ENCODE results near the gene WNT7A. TPM values are rescaled to one million over a fixed set of nuclear protein-coding genes. Genes with fewer than 3 reads are reported as not detected.
"Not testable (repeated sequence)": the region's sequence is repeated elsewhere in the genome, so short reads cannot be mapped to it uniquely, and the experiment has no call there.

The WNT7A gene
- total RNA-seq, 1 experiment from 2014 or later: 1.3 TPM

GRCh38 chr3:13866041-13866965 is 13.6 kb downstream of the WNT7A start:
- peak; percentile 55 for DNase-seq (ENCODE audit: low read depth)

DNA sequence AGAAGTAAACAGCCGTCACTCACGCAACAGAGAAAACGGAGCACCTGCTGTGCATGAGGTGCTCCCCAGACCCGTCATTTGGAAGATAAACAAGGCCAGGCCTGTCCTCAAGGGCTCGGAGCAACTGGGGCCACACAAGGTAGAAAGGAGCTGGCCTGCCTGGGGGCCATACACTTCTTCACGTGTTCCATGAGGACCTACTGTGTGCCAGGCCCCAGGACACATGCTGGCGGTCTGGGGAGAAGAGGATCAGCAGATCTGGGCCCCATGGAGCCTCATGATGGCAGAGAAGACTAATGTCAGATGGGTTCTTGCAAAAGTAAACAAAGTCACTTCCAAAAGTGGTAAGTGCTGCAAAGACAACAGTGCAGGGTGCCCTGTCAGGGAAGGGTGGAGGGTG is 14.3 kb downstream of the WNT7A start:
- no peak for DNase-seq (ENCODE audit: low read depth)

DNA sequence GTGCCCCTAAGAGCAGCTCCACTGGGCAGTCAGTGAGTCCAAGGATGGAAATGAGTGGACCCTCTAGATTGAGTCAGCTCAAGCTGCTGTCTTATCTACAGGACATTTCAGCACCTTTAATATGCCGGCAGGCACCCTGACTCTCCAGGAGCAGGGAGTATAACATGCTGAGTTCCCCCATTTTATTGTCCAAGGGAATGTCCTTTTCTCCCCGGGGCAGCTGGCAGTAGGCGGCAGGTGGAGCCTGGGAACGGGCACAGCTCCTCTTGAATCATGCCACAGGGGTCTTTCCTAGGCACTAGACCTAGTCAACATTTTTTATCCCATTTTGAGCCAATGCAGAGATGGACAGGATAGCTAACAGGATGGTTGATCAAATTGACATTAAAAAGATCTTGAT is 14.8 kb downstream of the WNT7A start:
- no peak for DNase-seq (ENCODE audit: low read depth)

GRCh38 chr3:13863965-13864595 is 15.8 kb downstream of the WNT7A start:
- no peak for DNase-seq (ENCODE audit: low read depth)

- DNase-seq (ENCODE audit: low read depth): no peak
Observed at GRCh38 chr3:13863382-13863952, 16.4 kb downstream of the WNT7A start.

- DNase-seq (ENCODE audit: low read depth): no peak
Observed at GRCh38 chr3:13861461-13861860, 18.4 kb downstream of the WNT7A start.

DNA sequence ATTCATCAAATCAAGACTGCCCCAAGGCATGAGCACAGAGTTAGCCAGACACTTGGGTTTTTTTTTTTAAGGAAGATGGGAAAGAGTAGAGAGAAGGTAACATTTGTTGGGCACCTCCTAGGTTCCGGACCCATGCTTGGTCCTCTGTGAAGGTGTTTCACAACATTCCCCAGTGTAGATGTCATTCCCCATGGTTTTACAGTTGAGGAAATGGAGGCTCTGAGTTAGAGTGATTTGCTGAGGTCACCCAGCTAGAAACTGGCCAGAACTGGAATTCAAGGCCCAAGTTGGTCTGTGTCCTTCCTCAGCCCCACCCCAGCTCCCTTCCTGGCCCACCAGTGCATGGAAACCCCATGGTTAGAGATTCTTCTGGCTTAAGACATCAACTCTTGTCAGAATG is 19.9 kb downstream of the WNT7A start:
- DNase-seq (ENCODE audit: low read depth): no peak

DNA sequence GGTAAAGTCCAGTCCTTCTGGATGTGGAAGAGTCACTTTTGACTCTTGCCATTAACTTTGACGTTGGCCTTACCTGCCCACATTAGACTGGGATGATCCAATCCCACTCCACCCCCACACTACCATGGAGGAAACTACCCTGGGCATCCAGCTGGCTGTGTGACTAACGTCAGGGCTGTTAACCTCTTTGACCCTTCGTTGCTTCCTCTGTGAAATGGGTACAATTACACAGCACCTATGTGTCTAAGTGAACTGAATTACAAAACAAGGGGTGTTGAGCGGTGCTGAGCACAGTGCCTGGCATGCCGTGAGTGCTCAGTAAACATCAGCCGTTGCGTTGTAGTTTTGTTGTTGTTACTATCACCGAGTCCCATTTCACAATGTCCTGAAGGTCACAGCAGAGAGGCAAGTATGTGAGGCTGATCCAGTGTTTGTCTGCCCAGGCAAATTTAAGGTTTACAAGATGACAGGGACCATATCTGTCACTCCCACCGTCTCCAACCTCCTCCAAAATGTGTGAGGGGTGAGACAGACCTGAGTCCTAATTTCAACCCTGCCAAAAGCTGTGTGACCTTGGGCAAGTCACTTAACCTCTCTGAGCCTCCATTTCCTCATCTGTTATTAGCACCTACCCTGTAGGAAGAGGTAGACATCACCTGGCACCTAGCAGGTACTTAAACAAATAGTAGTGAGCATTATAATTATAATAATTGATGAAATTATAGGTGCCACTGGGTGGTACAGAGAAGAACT is 20.9 kb downstream of the WNT7A start:
- DNase-seq (ENCODE audit: low read depth): no peak

- no peak for DNase-seq (ENCODE audit: low read depth)
Observed at GRCh38 chr3:13857702-13858380, 22.0 kb downstream of the WNT7A start.

GRCh38 chr3:13856628-13857027 is 23.2 kb downstream of the WNT7A start:
- DNase-seq (ENCODE audit: low read depth): not testable (repeated sequence)

DNA sequence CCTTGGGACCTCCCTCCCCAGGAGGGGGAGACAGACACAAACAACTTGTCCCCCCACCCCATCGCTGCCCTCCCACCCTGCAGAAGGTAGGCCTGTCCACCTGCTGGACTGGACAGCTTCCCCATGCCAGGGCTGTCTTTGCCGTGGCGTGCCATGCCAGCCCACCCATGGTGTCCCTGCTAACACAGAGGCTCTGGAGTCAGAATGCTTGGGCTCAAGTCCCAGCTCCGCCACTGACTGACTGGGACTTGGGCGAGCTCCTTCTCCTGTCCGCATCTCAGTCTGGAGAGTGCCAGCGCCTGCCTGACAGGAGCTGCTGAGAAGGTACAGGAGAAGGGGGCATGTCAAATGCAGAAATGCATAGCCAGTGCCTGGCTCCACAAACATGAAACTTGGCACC is 23.9 kb downstream of the WNT7A start:
- no peak for DNase-seq (ENCODE audit: low read depth)

GRCh38 chr3:13854492-13854891 is 25.4 kb downstream of the WNT7A start:
- DNase-seq (ENCODE audit: low read depth): no peak

DNA sequence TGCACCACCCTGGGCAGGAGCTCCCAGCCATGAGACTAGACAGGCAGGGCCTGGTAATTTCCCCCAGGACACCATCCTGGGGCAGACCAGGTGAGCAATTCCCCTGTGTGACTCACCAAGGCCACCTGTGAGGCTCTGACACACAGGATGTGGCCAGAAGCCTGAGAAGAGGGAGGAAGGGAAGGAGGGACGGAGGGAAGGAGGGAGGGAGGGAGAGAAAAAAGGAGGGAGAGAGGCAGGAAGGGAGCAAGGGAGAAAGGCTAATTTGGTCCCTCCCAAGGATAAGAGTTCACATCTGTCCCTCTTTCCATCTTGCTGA is 25.9 kb downstream of the WNT7A start:
- DNase-seq (ENCODE audit: low read depth): peak; percentile 84

- no peak for DNase-seq (ENCODE audit: low read depth)
Observed at GRCh38 chr3:13853256-13853977, 26.5 kb downstream of the WNT7A start.

DNA sequence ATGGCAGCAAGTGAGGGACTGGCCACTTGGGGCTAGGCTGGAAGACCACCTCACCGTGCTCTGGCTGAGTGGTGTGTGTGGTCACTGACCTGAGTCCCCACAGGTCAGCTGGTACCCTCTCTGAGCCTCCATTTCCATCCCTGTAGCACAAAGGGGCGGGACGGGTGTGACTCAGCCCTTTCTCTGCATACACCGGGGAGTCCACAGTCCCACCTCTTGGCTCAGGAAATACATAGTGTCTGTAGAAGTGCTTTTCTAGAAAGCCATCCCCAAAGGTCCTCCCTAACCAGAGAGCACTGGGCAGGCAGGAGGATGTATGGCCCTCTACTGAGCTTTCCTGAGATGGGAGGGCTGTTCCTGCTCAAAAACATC is 27.2 kb downstream of the WNT7A start:
- DNase-seq (ENCODE audit: low read depth): peak; percentile 63

DNA sequence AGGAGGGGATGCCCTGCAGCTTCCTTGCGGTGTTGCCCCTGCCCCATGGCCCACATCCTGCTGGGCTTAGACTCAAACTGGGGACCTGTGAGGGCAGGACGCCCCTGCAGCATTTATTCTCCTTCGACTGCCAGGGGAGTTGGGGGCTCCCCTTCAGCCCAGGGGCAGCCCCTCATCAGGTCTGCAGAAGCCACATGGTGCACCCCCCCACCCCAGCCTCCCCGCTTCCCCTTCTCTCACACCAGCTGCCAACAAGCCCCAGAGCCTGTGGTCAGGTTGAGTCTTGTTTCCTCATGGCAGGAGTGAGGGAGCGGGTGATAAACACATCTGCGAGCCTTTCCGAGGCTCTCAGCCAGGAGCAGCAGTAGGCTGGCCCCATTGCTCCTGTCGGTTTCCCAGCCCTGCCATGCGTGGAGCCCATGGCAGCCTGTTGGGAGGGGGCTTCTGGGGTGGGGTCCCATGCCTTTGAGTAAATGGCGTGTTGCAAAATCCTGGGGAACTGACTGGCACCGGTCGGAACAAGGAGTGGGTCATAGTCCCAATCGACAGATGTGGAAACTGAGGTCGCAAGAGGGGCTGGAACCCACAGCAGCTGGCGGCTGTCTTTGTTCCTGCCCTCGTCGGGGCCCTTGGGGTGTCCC is 27.8 kb downstream of the WNT7A start:
- DNase-seq (ENCODE audit: low read depth): no peak

DNA sequence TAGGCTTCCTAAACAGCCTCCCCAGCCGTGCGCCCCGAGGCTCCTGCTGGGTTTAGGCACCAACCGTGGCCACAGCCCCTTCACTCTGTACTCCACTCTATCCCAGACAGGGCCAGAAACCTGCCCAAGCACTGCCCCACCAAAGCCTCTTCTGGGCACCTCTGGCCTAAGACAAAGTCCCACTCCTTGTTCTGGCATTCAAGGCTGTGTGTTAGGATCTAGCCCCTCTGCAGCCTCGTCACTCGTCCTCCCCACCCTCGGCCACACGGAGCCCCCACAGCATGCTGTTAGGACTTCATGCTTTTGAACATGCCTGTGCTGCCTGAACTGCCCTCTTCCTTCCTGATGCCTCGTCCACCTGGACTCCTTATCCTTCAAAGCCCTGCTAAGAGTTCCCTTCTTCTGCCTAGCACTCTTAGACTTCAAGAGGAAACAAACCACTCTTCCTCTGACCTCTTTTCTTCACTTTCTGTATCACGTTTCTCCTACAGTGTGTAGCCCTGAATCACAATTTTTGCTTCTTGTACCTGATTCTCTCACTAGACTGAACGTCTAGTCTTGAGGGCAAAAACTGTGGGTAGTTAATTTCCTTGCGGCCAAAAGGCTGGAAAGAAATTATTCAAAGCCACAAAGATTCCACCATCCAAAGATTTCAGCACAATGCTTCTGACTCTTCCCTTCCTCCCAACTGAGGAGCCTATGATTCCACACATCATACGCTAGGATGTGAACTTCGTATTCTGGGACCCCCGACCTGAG is 28.6 kb downstream of the WNT7A start:
- DNase-seq (ENCODE audit: low read depth): no peak

DNA sequence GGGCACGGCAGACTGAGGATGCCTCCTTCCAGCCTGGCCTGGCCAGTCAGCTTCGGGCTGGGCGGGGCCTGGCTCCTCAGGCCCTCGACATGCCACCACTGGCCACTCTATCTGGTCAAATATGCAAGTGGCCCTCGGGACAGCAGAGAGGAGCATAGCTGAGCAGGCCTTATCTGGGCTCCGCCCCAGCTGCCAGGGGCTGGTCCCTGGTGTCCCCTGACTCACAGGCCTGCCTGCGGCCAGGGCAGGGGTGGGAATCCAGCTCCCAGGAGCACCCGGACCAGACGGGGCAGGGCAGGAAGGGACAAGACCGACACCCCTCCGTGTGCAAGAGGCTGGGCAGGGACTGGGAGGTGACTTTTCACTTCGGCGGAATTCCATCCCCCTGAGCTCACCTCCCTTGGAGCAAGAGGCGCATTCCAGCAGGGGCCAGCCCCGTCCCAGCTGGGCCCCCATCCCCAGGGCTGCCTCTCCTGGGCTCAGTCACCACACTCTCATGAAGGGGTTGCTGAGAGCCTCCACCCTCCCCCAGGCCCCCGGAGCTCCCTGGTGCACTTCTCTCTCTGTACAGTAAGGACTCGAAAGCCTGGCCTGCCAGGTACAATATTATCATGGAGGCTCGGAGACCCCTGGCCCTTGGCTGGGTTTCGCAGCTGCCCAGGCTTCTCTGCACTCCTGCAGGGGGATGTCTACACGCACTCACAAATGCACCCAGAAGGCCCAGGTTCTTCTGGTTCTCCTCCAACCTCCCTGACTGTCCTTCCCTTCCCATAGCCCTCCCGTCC is 29.5 kb downstream of the WNT7A start:
- peak; percentile 91 for DNase-seq (ENCODE audit: low read depth)

DNA sequence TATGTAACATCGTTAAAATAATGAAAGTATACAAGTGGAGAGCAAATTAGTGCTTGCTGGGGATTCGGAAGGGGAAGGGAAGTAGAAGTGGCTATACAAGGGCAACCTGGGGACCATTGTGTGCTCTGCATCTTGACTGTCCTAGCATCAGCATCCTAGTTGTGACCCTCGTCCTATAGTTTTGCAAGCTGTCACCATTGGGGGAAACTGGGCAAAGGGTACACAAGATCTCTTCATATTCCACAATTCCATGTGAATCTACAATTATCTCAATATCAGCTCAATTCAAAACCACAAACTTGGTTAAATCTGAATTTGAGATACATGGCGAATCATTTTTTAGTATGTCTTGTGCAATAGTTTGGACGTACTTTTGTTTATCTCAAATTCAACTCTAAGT is 30.9 kb downstream of the WNT7A start:
- no peak for DNase-seq (ENCODE audit: low read depth)
